Measurements from ENCODE around the gene TRIM31.
A peak's percentile ranks its signal among the peaks of the same experiment; 100 is the strongest.
"Not testable (repeated sequence)": the region's sequence is repeated elsewhere in the genome, so short reads cannot be mapped to it uniquely, and the experiment has no call there.

Gene TRIM31

GRCh38 chr6:30149234-30149633 is 36.3 kb upstream of the TRIM31 start:
- DNase-seq (ENCODE audit: low read depth) = no peak

- DNase-seq (ENCODE audit: low read depth) = no peak
Observed at GRCh38 chr6:30147096-30147495, 34.2 kb upstream of the TRIM31 start.

- DNase-seq (ENCODE audit: low read depth) = no peak
Observed at GRCh38 chr6:30145818-30146217, 32.9 kb upstream of the TRIM31 start.

GRCh38 chr6:30144811-30145210 is 31.9 kb upstream of the TRIM31 start:
- no peak for DNase-seq (ENCODE audit: low read depth)

- no peak for DNase-seq (ENCODE audit: low read depth)
Observed at GRCh38 chr6:30143780-30144179, 30.9 kb upstream of the TRIM31 start.

- no peak for DNase-seq (ENCODE audit: low read depth)
Observed at GRCh38 chr6:30142665-30143064, 29.8 kb upstream of the TRIM31 start.

GRCh38 chr6:30140240-30140639 is 27.4 kb upstream of the TRIM31 start:
- DNase-seq (ENCODE audit: low read depth) = not testable (repeated sequence)

GRCh38 chr6:30136570-30137286 is 23.8 kb upstream of the TRIM31 start:
- DNase-seq (ENCODE audit: low read depth) = no peak

GRCh38 chr6:30135757-30136156 is 22.9 kb upstream of the TRIM31 start, which contains the start of gene TRIM40:
Gene TRIM40 (plus strand): TSS chr6:30136140. CDS start chr6:30137037, 897 bp downstream.
- DNase-seq (ENCODE audit: low read depth) = no peak

- no peak for DNase-seq (ENCODE audit: low read depth)
Observed at GRCh38 chr6:30135147-30135546, 22.3 kb upstream of the TRIM31 start.

- no peak for DNase-seq (ENCODE audit: low read depth)
Observed at GRCh38 chr6:30131947-30132497, 19.1 kb upstream of the TRIM31 start.

- peak; percentile 39 for DNase-seq (ENCODE audit: low read depth)
Observed at GRCh38 chr6:30130887-30131862, 18.3 kb upstream of the TRIM31 start.

GRCh38 chr6:30130179-30130679 is 17.3 kb upstream of the TRIM31 start:
- no peak for DNase-seq (ENCODE audit: low read depth)

GRCh38 chr6:30129265-30130178 is 16.6 kb upstream of the TRIM31 start:
- no peak for DNase-seq (ENCODE audit: low read depth)

- DNase-seq (ENCODE audit: low read depth) = no peak
Observed at GRCh38 chr6:30127238-30128093, 14.6 kb upstream of the TRIM31 start.

- no peak for DNase-seq (ENCODE audit: low read depth)
Observed at GRCh38 chr6:30122515-30122914, 9.6 kb upstream of the TRIM31 start.

- no peak for DNase-seq (ENCODE audit: low read depth)
Observed at GRCh38 chr6:30121446-30122366, 8.8 kb upstream of the TRIM31 start.

- not testable (repeated sequence) for DNase-seq (ENCODE audit: low read depth)
Observed at GRCh38 chr6:30118691-30119090, 5.8 kb upstream of the TRIM31 start.

GRCh38 chr6:30116724-30117123 is 3.8 kb upstream of the TRIM31 start:
- no peak for DNase-seq (ENCODE audit: low read depth)

Measured in stimulated activated CD8-positive, alpha-beta memory T cell treated with anti-CD3 and anti-CD28 coated beads, Interleukin-4, amount 100 ng/mL, for 24 hours (primary cell).